HG03565 (cell line): ENCODE measurements around the gene TGM4.
"Not testable (repeated sequence)": the region's sequence is repeated elsewhere in the genome, so short reads cannot be mapped to it uniquely, and the experiment has no call there.

ENCODE experiments used
- ATAC-seq: cut with Tn5 transposase; IDR thresholded peaks from one replicate; pipeline ENCODE4 v1.9.1; 2021; ENCODE audit warnings: mild to moderate bottlenecking, moderate library complexity; ENCODE audit not compliant: unreplicated experiment

TGM4 gene

GRCh38 chr3:44874308-44874707 lies at the start of gene TGM4:
TGM4 (plus strand) TSS chr3:44874608; CDS start chr3:44874679, 71 bp downstream.
- ATAC-seq = no peak

GRCh38 chr3:44825264-44825925 lies 49.0 kb upstream of the TGM4 start:
- ATAC-seq = no peak

- ATAC-seq = no peak
Measured at GRCh38 chr3:44827196-44827595, 47.2 kb upstream of the TGM4 start.

GRCh38 chr3:44831232-44831631 lies 43.2 kb upstream of the TGM4 start:
- ATAC-seq = no peak

GRCh38 chr3:44832032-44832431 lies 42.4 kb upstream of the TGM4 start:
- no peak for ATAC-seq

- no peak for ATAC-seq
Measured at GRCh38 chr3:44832965-44833364, 41.4 kb upstream of the TGM4 start.

- ATAC-seq = no peak
Measured at GRCh38 chr3:44833394-44833793, 41.0 kb upstream of the TGM4 start.

- ATAC-seq = no peak
Measured at GRCh38 chr3:44835684-44836083, 38.7 kb upstream of the TGM4 start.

- ATAC-seq = no peak
Measured at GRCh38 chr3:44842376-44842775, 32.0 kb upstream of the TGM4 start.

GRCh38 chr3:44845528-44846520 lies 28.6 kb upstream of the TGM4 start:
- no peak for ATAC-seq

- no peak for ATAC-seq
Measured at GRCh38 chr3:44848634-44849033, 25.8 kb upstream of the TGM4 start.

GRCh38 chr3:44856663-44857062 lies 17.7 kb upstream of the TGM4 start:
- not testable (repeated sequence) for ATAC-seq

GRCh38 chr3:44860117-44860516 lies 14.3 kb upstream of the TGM4 start:
- no peak for ATAC-seq

- peak; percentile 89 for ATAC-seq
Measured at GRCh38 chr3:44861412-44862225, 12.8 kb upstream of the TGM4 start, which contains the start of gene TMEM42. TMEM42 (plus strand) TSS chr3:44861912; CDS start chr3:44861925, 13 bp downstream.

- ATAC-seq = peak; percentile 2
Measured at GRCh38 chr3:44862226-44862637, 12.2 kb upstream of the TGM4 start.

GRCh38 chr3:44865272-44866035 lies 9.0 kb upstream of the TGM4 start:
- no peak for ATAC-seq

GRCh38 chr3:44867421-44868111 lies 6.8 kb upstream of the TGM4 start:
- ATAC-seq = no peak

- ATAC-seq = no peak
Measured at GRCh38 chr3:44870375-44871061, 3.9 kb upstream of the TGM4 start.

- ATAC-seq = no peak
Measured at GRCh38 chr3:44875596-44875995, 1.2 kb downstream of the TGM4 start.
